GM20000 (cell line): ENCODE results near the gene SERPINC1.
"Not testable (repeated sequence)": the region's sequence is repeated elsewhere in the genome, so short reads cannot be mapped to it uniquely, and the experiment has no call there.

Experiments used
- DNase-seq: peaks from one replicate; pipeline ENCODE4 v3.0.0; 2012; ENCODE audit warnings: low spot score
- CTCF ChIP-seq: IDR thresholded peaks from 2 replicates; pipeline ENCODE4 v1.5.1; 2012; ENCODE audit warnings: mild to moderate bottlenecking, control low read depth; ENCODE audit errors: extremely low read depth, missing control alignments

SERPINC1 gene

GRCh38 chr1:173889885-173890284 lies 27.2 kb downstream of the SERPINC1 start:
- DNase-seq, result no peak
- TF ChIP-seq CTCF, result no peak

- no peak for TF ChIP-seq CTCF
- no peak for DNase-seq
Observed at GRCh38 chr1:173888749-173889148, 28.4 kb downstream of the SERPINC1 start.

GRCh38 chr1:173887627-173888026 lies 29.5 kb downstream of the SERPINC1 start:
- no peak for DNase-seq
- TF ChIP-seq CTCF, result no peak

GRCh38 chr1:173886746-173887611 lies 30.1 kb downstream of the SERPINC1 start:
- no peak for TF ChIP-seq CTCF
- DNase-seq, result no peak

- no peak for DNase-seq
- TF ChIP-seq CTCF, result no peak
Observed at GRCh38 chr1:173884701-173885100, 32.4 kb downstream of the SERPINC1 start.

GRCh38 chr1:173881117-173881516 lies 36.0 kb downstream of the SERPINC1 start:
- DNase-seq, result not testable (repeated sequence)

- no peak for DNase-seq
- TF ChIP-seq CTCF, result no peak
Observed at GRCh38 chr1:173878251-173878650, 38.9 kb downstream of the SERPINC1 start.

- no peak for DNase-seq
- TF ChIP-seq CTCF, result no peak
Observed at GRCh38 chr1:173876732-173877131, 40.4 kb downstream of the SERPINC1 start.
